GM12892 (cell line): ENCODE data around the gene APOC3.
A peak's percentile ranks its signal among the peaks of the same experiment; 100 is the strongest.

ENCODE experiments used
- DNase-seq: peaks from one replicate; pipeline ENCODE4 v3.0.0; 2011; ENCODE audit not compliant: insufficient read length
- FAIRE-seq: peaks from 2 replicates; lab custom pipeline; 2011; peaks lifted over from hg19 to GRCh38; lab: Jason Lieb, UNC
- POLR2A ChIP-seq: IDR thresholded peaks from 2 replicates; pipeline ENCODE4 v1.6.1; 2011; ENCODE audit warnings: low read depth, low read length, control low read depth
- POLR2AphosphoS5 ChIP-seq: IDR thresholded peaks from 2 replicates; pipeline ENCODE4 v1.6.1; 2011; ENCODE audit warnings: low read depth, low read length, control low read depth
- TAF1 ChIP-seq: IDR thresholded peaks from 2 replicates; pipeline ENCODE4 v1.6.1; 2011; ENCODE audit warnings: low read depth, mild to moderate bottlenecking, control low read depth, low read length, borderline replicate concordance

The APOC3 gene

GRCh38 chr11:116808262-116809175 is 21.2 kb upstream of the APOC3 start:
- FAIRE-seq: no peak
- DNase-seq: no peak

DNA sequence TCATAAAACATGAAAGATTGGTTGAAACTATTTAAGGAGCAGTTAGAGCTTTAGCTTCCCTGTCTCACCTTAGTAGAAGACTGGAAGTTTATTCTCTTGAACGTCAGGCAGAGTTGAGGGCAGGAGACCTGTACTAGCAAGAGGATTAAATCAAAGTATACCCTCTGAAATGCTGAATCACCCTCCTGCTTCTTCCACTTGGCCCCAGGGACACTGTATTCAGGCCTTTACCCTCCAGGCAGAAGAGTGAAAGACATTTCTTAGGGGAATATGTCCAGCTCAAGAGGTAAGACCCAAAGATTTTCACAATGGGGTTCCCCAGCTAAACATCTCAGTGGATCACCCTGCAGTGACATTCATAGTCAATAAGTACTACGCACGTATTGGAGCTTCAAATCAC is 18.5 kb upstream of the APOC3 start:
- DNase-seq (no peak), FAIRE-seq (peak; percentile 9)
- TF ChIP-seq POLR2AphosphoS5 (no peak), TAF1 (no peak), POLR2A (no peak)

More at GRCh38 chr11:116808262-116809175, 21.2 kb upstream of the APOC3 start:
- TF ChIP-seq POLR2A (no peak), POLR2AphosphoS5 (no peak), TAF1 (no peak)

- DNase-seq: no peak
Measured at GRCh38 chr11:116812109-116812508, 17.6 kb upstream of the APOC3 start.

GRCh38 chr11:116813170-116813569 is 16.5 kb upstream of the APOC3 start:
- TF ChIP-seq TAF1 (no peak), POLR2AphosphoS5 (no peak)
- peak; percentile 67 for FAIRE-seq
- DNase-seq: no peak

More at GRCh38 chr11:116812109-116812508, 17.6 kb upstream of the APOC3 start:
- no peak for FAIRE-seq
- TF ChIP-seq POLR2A (no peak), TAF1 (no peak), POLR2AphosphoS5 (no peak)

DNA sequence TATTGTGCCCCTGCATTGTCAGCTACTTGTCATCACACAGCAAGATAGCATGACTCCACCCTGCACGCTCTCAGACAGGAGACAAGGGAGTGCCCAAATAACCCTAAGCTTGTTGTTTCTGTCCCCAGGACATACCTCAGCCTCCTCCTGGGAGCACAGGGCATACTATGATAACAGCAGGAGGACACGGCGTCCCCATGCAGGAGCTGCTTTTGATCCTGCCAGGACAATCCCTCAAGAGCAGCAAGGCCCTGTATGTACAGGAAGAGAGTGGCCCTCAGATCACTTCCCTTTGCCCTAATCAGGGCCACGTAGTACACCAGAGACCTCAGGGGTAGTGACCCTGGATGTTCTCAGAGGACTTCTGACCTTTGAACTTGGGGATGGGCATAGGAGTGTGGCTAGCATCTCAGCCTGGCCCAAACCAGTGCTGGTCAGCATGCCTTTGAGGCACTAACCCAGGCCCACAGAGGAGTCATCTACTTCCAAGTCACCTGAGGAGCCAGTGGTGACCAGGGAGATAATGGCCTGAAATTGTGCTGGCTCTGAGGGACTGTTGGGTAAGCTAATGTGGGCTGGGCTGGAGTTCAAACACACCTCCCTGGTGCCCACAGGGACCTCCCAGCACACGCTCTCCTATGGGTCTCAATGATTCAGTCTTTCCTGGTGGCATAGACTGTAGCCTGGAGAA is 15.8 kb upstream of the APOC3 start:
- TF ChIP-seq TAF1: no peak
- no peak for TF ChIP-seq POLR2A
- no peak for TF ChIP-seq POLR2AphosphoS5
- no peak for FAIRE-seq
- no peak for DNase-seq

- FAIRE-seq: no peak
- DNase-seq: no peak
- TF ChIP-seq POLR2AphosphoS5 (no peak), POLR2A (no peak), TAF1 (no peak)
Measured at GRCh38 chr11:116814502-116814901, 15.2 kb upstream of the APOC3 start.

GRCh38 chr11:116819049-116819448 is 10.7 kb upstream of the APOC3 start:
- FAIRE-seq: no peak
- TF ChIP-seq POLR2AphosphoS5 (no peak), TAF1 (no peak), POLR2A (no peak)
- DNase-seq: no peak

DNA sequence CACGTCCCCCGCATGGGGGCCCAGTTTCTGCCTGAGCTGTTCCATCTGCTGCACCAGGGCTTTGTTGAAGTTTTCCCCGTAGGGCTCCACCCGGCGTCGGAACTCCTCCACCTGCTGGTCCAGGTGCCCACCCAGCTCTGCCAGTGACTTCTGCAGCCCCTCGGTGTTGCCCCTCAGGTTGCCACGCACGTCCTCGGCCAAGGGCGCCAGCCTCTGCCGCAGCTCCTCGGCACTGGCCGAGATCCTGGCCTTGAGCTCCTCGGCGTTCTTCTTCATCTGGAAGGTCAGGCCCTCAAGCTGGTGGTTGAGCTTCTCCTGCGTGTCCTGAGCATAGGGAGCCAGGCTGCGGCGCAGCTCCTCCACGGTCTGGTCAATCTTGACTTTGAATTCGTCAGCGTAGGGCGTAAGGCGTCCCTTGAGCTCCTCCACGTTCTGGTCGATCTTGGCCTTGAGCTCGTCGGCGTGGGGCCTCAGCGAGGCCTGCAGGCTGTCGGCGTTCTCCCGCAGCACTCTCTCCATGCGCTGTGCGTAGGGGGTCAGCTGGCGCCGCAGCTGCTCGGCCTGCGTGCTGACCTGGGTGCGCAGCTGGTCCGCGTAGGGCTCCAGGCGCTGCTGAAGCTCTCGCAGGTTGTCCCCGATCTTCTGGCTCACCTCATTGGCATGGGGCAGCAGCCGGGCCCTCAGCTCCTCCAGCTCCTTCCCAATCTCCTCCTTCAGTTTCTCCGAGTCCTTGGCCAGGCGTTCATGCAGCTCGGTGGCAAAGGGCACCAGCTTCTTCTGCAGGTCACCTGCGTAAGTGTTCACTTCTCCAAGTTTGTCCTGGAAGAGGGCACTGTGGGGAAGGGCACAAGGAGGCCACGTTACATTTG is 8.4 kb upstream of the APOC3 start:
- no peak for DNase-seq
- TF ChIP-seq TAF1 (no peak), POLR2A (no peak), POLR2AphosphoS5 (no peak)
- no peak for FAIRE-seq

- FAIRE-seq (no peak), DNase-seq (no peak)
- no peak for TF ChIP-seq TAF1
- no peak for TF ChIP-seq POLR2A
- no peak for TF ChIP-seq POLR2AphosphoS5
Measured at GRCh38 chr11:116822575-116822974, 7.1 kb upstream of the APOC3 start.

- TF ChIP-seq POLR2AphosphoS5 (no peak), TAF1 (no peak), POLR2A (no peak)
- FAIRE-seq (no peak), DNase-seq (no peak)
Measured at GRCh38 chr11:116823031-116823843, 6.5 kb upstream of the APOC3 start, which contains the start of gene APOA4. APOA4 (minus strand) TSS chr11:116823304; CDS start chr11:116823191, 113 bp downstream.
